Measurements from ENCODE around the gene MCOLN1.
"Not testable (repeated sequence)": the region's sequence is repeated elsewhere in the genome, so short reads cannot be mapped to it uniquely, and the experiment has no call there.

Gene MCOLN1

DNA sequence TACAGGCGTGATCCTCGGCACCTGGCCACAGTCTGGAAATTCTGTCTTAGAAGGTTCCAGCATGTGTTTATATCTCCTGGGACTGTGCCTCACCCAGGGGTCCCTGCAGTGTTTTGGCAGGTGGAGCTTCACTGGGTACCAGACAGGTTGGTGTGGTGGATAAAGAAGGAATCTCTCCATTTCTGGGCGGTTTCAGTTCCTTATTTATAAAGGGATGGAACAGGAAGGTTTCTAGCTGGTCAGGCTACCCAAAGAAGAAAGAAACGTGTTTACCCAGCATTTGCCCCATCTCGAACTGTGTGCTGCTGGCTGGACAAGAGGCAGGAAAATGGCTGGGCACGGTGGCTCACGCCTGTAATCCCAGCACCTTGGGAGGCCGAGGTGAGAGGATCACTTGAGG lies 22.9 kb downstream of the MCOLN1 start:
- DNase-seq = no peak

DNA sequence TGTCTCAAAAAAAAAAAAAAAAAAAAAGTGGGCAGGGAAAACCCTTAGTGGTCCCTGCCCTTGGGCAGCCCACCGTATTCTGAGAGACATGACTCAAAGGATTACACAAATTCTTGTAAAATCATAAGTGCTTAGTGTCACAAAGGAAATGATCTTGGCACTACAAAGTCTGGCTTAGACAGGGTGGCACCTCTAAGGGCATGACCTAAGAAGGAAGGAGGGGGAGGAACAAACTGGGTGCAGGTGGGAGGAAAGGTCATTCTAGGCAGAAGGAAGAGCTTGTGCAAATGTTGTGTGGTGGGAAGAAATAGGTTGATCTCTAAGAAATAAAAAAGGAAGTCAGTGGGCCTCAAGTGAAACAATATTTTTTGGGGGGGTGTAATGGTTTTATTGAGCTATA lies 23.5 kb downstream of the MCOLN1 start:
- DNase-seq = no peak

DNA sequence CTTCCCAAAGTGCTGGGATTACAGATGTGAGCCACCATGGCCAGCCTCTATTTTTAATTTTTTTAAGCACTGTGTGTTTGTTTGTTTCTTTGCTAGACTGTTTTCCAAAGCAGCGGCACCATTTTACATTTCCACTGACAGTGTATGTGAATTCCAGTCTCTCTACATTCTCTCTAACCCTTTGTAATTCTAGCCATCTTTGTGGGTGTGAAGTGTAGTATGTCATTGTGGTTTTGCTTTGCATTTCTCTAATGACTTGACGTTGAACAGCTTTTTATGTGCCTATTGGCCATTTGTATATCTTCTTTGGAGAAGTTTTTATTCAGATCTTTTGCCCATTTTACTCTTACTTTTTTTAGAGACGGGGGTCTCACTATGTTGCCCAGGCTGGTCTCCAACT lies 24.7 kb downstream of the MCOLN1 start:
- DNase-seq = no peak

DNA sequence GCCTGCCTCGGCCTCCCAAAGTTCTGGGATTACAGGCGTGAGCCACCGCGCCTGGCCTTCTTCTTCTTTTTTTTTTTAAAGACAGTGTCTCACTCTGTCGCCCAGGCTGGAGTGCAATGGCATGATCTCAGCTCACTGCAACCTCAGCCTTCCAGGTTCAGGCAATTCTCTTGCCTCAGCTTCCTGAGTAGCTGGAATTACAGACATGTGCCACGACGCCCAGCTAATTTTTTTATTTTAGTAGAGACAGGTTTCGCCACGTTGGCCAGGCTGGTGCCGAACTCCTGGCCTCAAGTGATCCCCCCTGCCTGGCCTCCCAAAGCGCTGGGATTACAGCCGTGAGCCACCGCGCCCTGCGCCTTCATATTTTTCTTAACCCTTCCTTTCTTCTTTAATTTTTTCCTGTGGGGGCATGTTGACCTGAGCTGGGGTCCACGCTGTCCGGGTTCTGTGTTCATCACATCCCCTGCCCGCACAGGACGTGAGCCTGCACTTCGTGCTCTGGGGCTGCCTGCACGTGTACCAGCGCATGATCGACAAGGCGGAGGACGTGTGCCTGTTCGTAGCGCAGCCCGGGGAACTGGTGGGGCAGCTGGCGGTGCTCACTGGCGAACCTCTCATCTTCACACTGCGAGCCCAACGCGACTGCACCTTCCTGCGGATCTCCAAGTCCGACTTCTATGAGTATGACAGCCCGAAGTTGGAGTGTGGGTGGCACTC lies 27.2 kb downstream of the MCOLN1 start:
- no peak for DNase-seq

- DNase-seq = no peak
Measured at GRCh38 chr19:7550169-7550770, 27.8 kb downstream of the MCOLN1 start.

- peak; percentile 68 for DNase-seq
Measured at GRCh38 chr19:7550987-7551761, 28.8 kb downstream of the MCOLN1 start.

- DNase-seq = no peak
Measured at GRCh38 chr19:7552781-7553180, 30.4 kb downstream of the MCOLN1 start.

- no peak for DNase-seq
Measured at GRCh38 chr19:7554565-7554964, 32.1 kb downstream of the MCOLN1 start.

GRCh38 chr19:7554990-7555864 lies 32.8 kb downstream of the MCOLN1 start:
- no peak for DNase-seq

GRCh38 chr19:7556696-7557315 lies 34.4 kb downstream of the MCOLN1 start:
- DNase-seq = no peak

GRCh38 chr19:7558667-7559066 lies 36.2 kb downstream of the MCOLN1 start:
- no peak for DNase-seq

- no peak for DNase-seq
Measured at GRCh38 chr19:7559102-7559501, 36.7 kb downstream of the MCOLN1 start.

- no peak for DNase-seq
Measured at GRCh38 chr19:7560255-7560654, 37.8 kb downstream of the MCOLN1 start.

- no peak for DNase-seq
Measured at GRCh38 chr19:7561325-7561724, 38.9 kb downstream of the MCOLN1 start.

DNA sequence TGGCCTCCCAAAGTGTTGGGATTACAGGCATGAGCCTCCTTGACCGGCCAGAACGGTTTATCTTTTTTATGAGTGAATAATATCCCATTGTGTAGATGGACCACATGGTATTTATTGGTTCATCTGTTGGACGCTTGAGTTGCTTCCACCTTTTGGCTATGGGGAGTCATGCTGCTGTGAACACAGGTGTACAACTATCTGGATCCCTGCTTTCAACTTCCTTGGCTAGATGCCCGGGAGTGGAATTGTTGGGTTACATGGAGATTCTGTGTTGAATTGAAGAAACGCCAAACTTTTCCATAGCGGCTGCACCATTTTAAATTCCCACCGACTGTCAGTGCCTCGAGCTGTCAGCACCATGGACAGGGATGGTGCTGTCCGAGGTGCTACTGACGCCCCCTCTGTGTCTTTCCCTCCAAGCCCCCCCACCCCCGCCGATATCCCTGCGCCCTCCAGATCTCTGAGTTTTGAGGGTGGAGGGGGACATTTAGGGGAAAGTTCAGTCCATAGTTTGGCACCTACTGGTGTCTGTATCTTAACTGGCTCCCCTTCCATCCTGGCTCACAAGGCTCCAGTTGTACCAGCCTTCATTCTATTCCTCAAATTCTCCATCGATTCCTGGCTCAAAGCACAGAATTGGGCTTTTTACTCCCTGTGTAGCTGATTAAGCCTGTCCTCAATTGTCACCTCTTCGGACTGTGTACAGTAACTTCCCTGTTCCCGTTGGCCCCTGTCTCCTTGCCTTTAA lies 40.4 kb downstream of the MCOLN1 start:
- no peak for DNase-seq

- DNase-seq = no peak
Measured at GRCh38 chr19:7564866-7565265, 42.4 kb downstream of the MCOLN1 start.

DNA sequence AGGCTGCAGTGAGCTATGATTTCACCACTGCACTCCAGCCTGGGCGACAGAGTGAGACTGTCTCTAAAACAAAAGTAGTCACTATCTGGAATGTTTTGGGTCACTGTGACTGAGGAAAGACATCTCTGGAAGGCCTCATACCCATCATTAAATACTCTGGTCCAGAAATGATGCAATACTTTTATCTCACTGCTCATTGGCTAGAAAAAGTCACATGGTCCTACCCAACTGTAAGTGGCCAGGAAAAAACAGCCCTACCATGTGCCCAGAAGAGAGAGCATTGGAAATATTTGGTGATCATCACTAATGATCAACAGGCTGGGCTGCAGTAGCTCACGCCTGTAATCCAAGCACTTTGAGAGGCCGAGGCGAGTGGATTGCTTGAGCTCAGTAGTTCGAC lies 42.9 kb downstream of the MCOLN1 start:
- DNase-seq = no peak

DNA sequence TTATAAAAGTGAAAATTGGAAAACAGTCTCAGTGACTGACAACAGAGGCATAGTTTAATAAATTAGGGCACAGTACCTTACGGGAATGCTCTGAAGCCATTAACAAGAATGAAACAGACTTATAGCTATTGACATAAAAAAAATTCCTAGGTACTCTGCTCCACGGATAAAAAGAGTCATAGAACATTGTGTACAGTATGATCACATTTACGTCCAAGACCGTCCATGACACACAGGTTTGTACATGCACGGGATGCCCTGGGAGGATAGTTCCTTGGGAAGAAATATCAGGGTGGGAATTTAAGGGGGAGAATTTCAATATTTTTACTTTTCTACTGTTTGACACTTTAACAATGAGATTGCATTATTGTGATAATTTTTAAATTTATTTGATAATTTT lies 48.3 kb downstream of the MCOLN1 start:
- DNase-seq = no peak

- DNase-seq = peak; percentile 18
Measured at GRCh38 chr19:7575434-7576040, 53.1 kb downstream of the MCOLN1 start.

DNA sequence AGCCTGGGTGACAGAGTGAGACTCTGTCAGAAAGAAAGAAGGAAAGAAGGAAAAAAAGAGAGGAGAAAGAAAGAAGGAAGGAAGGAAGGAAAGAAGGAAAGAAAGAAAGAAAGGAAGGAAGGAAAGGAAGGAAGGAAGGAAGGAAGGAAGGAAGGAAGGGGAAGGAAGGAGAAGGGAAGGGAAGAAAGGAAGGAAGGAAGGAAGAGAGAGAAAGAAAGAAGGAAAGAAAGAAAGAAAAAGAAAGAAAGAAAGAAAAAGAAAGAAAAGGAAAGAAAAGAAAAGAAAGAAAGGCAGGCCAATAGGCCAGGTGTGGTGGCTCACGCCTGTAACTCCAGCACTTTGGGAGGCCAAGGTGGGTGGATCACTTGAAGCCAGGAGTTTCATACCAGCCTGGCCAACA lies 55.0 kb downstream of the MCOLN1 start:
- not testable (repeated sequence) for DNase-seq

GRCh38 chr19:7578127-7578526 lies 55.7 kb downstream of the MCOLN1 start:
- no peak for DNase-seq
